ENCODE data around the gene PRDM12.

Gene PRDM12

GRCh38 chr9:130658893-130659698, 5.3 kb upstream of the PRDM12 start:
- Mint-ChIP-seq H3K9me3 (no peaks in the 10 kb centered on the region), H3K36me3 (no peaks in the 10 kb centered on the region), H3K27me3 (peaks cover 39% of the 10 kb centered on the region), H3K4me1 (peaks cover 19% of the 10 kb centered on the region), H3K4me3 (no peak overlapping the region), H3K27ac (no peak overlapping the region)

GRCh38 chr9:130659699-130660248, 4.6 kb upstream of the PRDM12 start:
- Mint-ChIP-seq H3K4me1 (peaks cover 19% of the 10 kb centered on the region), H3K27me3 (peaks cover 41% of the 10 kb centered on the region), H3K4me3 (peak overlapping the region; percentile 61), H3K36me3 (no peaks in the 10 kb centered on the region), H3K27ac (no peak overlapping the region), H3K9me3 (no peaks in the 10 kb centered on the region)

GRCh38 chr9:130660326-130660682, 4.1 kb upstream of the PRDM12 start:
- Mint-ChIP-seq H3K27me3 (peaks cover 39% of the 10 kb centered on the region), H3K27ac (no peak overlapping the region), H3K4me1 (peaks cover 21% of the 10 kb centered on the region), H3K36me3 (no peaks in the 10 kb centered on the region), H3K9me3 (no peaks in the 10 kb centered on the region), H3K4me3 (peak overlapping the region; percentile 33)

- no peaks in the 10 kb centered on the region for H3K36me3 Mint-ChIP-seq
- H3K27ac Mint-ChIP-seq: no peak overlapping the region
- peaks cover 39% of the 10 kb centered on the region for H3K27me3 Mint-ChIP-seq
- no peaks in the 10 kb centered on the region for H3K9me3 Mint-ChIP-seq
- peaks cover 25% of the 10 kb centered on the region for H3K4me1 Mint-ChIP-seq
- no peak overlapping the region for H3K4me3 Mint-ChIP-seq
These were observed 3.5 kb upstream of the PRDM12 start for GRCh38 chr9:130660683-130661450.

- H3K4me1 Mint-ChIP-seq: peaks cover 29% of the 10 kb centered on the region
- H3K27me3 Mint-ChIP-seq: peaks cover 41% of the 10 kb centered on the region
- H3K9me3 Mint-ChIP-seq: no peaks in the 10 kb centered on the region
- peak overlapping the region; percentile 23 for H3K4me3 Mint-ChIP-seq
- H3K27ac Mint-ChIP-seq: no peak overlapping the region
- H3K36me3 Mint-ChIP-seq: no peaks in the 10 kb centered on the region
These were observed 2.8 kb upstream of the PRDM12 start for GRCh38 chr9:130661451-130662098.

- Mint-ChIP-seq H3K27me3 (peaks cover 37% of the 10 kb centered on the region), H3K4me1 (peaks cover 29% of the 10 kb centered on the region), H3K27ac (no peak overlapping the region), H3K9me3 (no peaks in the 10 kb centered on the region), H3K36me3 (no peaks in the 10 kb centered on the region), H3K4me3 (peak overlapping the region; percentile 77)
These were observed 2.1 kb upstream of the PRDM12 start for GRCh38 chr9:130662099-130662969.

- H3K27me3 Mint-ChIP-seq: peaks cover 36% of the 10 kb centered on the region
- peak overlapping the region; percentile 77 for H3K4me3 Mint-ChIP-seq
- no peaks in the 10 kb centered on the region for H3K9me3 Mint-ChIP-seq
- peaks cover 29% of the 10 kb centered on the region for H3K4me1 Mint-ChIP-seq
- no peaks in the 10 kb centered on the region for H3K36me3 Mint-ChIP-seq
- H3K27ac Mint-ChIP-seq: no peak overlapping the region
These were observed 1.5 kb upstream of the PRDM12 start for GRCh38 chr9:130662970-130663257.

- Mint-ChIP-seq H3K36me3 (no peaks in the 10 kb centered on the region), H3K27ac (no peak overlapping the region), H3K4me3 (peak overlapping the region; percentile 77), H3K4me1 (peaks cover 29% of the 10 kb centered on the region), H3K27me3 (peaks cover 35% of the 10 kb centered on the region), H3K9me3 (no peaks in the 10 kb centered on the region)
These were observed 977 bp upstream of the PRDM12 start for GRCh38 chr9:130663258-130663976.

GRCh38 chr9:130663977-130664250, 480 bp upstream of the PRDM12 start:
- H3K27me3 Mint-ChIP-seq: peaks cover 31% of the 10 kb centered on the region
- H3K4me3 Mint-ChIP-seq: peak overlapping the region; percentile 30
- H3K36me3 Mint-ChIP-seq: no peaks in the 10 kb centered on the region
- H3K27ac Mint-ChIP-seq: no peak overlapping the region
- H3K4me1 Mint-ChIP-seq: peaks cover 29% of the 10 kb centered on the region
- H3K9me3 Mint-ChIP-seq: no peaks in the 10 kb centered on the region

GRCh38 chr9:130665029-130665430, 636 bp downstream of the PRDM12 start:
- Mint-ChIP-seq H3K9me3 (no peaks in the 10 kb centered on the region), H3K27ac (no peak overlapping the region), H3K27me3 (peaks cover 27% of the 10 kb centered on the region), H3K4me1 (peaks cover 25% of the 10 kb centered on the region), H3K36me3 (no peaks in the 10 kb centered on the region), H3K4me3 (peak overlapping the region; percentile 67)

- Mint-ChIP-seq H3K4me1 (peaks cover 25% of the 10 kb centered on the region), H3K9me3 (no peaks in the 10 kb centered on the region), H3K36me3 (no peaks in the 10 kb centered on the region), H3K27ac (no peak overlapping the region), H3K4me3 (peak overlapping the region; percentile 67), H3K27me3 (peaks cover 25% of the 10 kb centered on the region)
These were observed 1.3 kb downstream of the PRDM12 start for GRCh38 chr9:130665431-130666392.

GRCh38 chr9:130666393-130667119, 2.2 kb downstream of the PRDM12 start:
- H3K27ac Mint-ChIP-seq: no peak overlapping the region
- H3K9me3 Mint-ChIP-seq: no peaks in the 10 kb centered on the region
- H3K4me1 Mint-ChIP-seq: peaks cover 25% of the 10 kb centered on the region
- peaks cover 25% of the 10 kb centered on the region for H3K27me3 Mint-ChIP-seq
- no peak overlapping the region for H3K4me3 Mint-ChIP-seq
- no peaks in the 10 kb centered on the region for H3K36me3 Mint-ChIP-seq

- H3K9me3 Mint-ChIP-seq: no peaks in the 10 kb centered on the region
- H3K4me3 Mint-ChIP-seq: no peak overlapping the region
- no peaks in the 10 kb centered on the region for H3K36me3 Mint-ChIP-seq
- H3K27me3 Mint-ChIP-seq: peaks cover 22% of the 10 kb centered on the region
- no peak overlapping the region for H3K27ac Mint-ChIP-seq
- H3K4me1 Mint-ChIP-seq: peaks cover 20% of the 10 kb centered on the region
These were observed 2.7 kb downstream of the PRDM12 start for GRCh38 chr9:130667120-130667435.
